CD14-positive monocyte (primary cell): ENCODE measurements around the gene CDK16. TPM values are rescaled to one million over a fixed set of nuclear protein-coding genes. Genes with fewer than 3 reads are reported as not detected.
A peak's percentile ranks its signal among the peaks of the same experiment; 100 is the strongest.

Experiments used
- DNase-seq, 3 donors: peaks; one replicate each; pipeline ENCODE4 v3.0.0-alpha.2; 2011 to 2022
- H2AFZ ChIP-seq: 2 replicates; pipeline ENCODE4 v1.6.0; 2012; ENCODE audit warnings: mild to moderate bottlenecking, low read depth, low read length, inconsistent platforms; ENCODE audit not compliant: insufficient read depth, poor library complexity, severe bottlenecking
- H3K27ac ChIP-seq, 2 donors: 1 replicate in 1 of 2; 2 replicates in 1 of 2; pipeline ENCODE4 v1.5.1; 2012 to 2013; ENCODE audit warnings: low read length in 2 of 2, control low read depth in 1 of 2, inconsistent platforms in 1 of 2, low read depth in 1 of 2, mild to moderate bottlenecking in 1 of 2
- H3K27me3 ChIP-seq, 2 donors: one replicate each; pipeline versions ENCODE4 v1.6.0 to v1.6.1; 2011 to 2013; ENCODE audit warnings: low read length in 2 of 2; ENCODE audit not compliant: control insufficient read depth in 2 of 2, insufficient read depth in 2 of 2
- H3K36me3 ChIP-seq, 2 donors: replicated peaks in 1 of 2; 1 replicate in 1 of 2; 2 replicates in 1 of 2; pipeline versions ENCODE4 v1.5.1 to v1.6.1; 2012 to 2013; ENCODE audit warnings: low read length in 2 of 2, control low read depth in 1 of 2, inconsistent platforms in 1 of 2, mild to moderate bottlenecking in 1 of 2; ENCODE audit not compliant: insufficient read depth in 2 of 2, control insufficient read depth in 1 of 2
- H3K4me1 ChIP-seq, 2 donors: 1 replicate in 1 of 2; 2 replicates in 1 of 2; pipeline versions ENCODE4 v1.5.1 to v1.6.1; 2012 to 2013; ENCODE audit warnings: low read length in 2 of 2, control low read depth in 1 of 2, inconsistent platforms in 1 of 2, mild to moderate bottlenecking in 1 of 2, moderate library complexity in 1 of 2; ENCODE audit not compliant: insufficient read depth in 2 of 2, control insufficient read depth in 1 of 2
- H3K4me2 ChIP-seq: replicated peaks from 2 replicates; pipeline ENCODE3; 2012; ENCODE audit warnings: low read length, moderate library complexity, mild to moderate bottlenecking; ENCODE audit not compliant: poor library complexity, severe bottlenecking; ENCODE audit errors: extremely low read depth
- H3K4me3 ChIP-seq, 3 experiments: fragments of 200-600 bp in 1 of 3; sonication (generic) in 1 of 3; replicated peaks in 1 of 3; 1 replicate in 2 of 3; 2 replicates in 1 of 3; pipeline ENCODE4 v1.5.1; 2011 to 2013; ENCODE audit warnings: low read length in 3 of 3, mild to moderate bottlenecking in 3 of 3, control low read depth in 2 of 3, low read depth in 2 of 3, inconsistent platforms in 1 of 3, moderate library complexity in 1 of 3
- H3K79me2 ChIP-seq: 2 replicates; pipeline ENCODE4 v1.6.0; 2012; ENCODE audit warnings: mild to moderate bottlenecking, control low read depth, inconsistent platforms, low read length, moderate library complexity; ENCODE audit not compliant: insufficient read depth
- H3K9ac ChIP-seq: 2 replicates; pipeline ENCODE4 v1.6.0; 2017; ENCODE audit warnings: low read length, mild to moderate bottlenecking; ENCODE audit not compliant: insufficient read depth, poor library complexity, severe bottlenecking
- H3K9me3 ChIP-seq, 2 donors: replicated peaks in 1 of 2; 1 replicate in 1 of 2; 2 replicates in 1 of 2; pipeline versions ENCODE4 v1.5.1 to v1.6.1; 2012 to 2013; ENCODE audit warnings: low read length in 2 of 2, control low read depth in 1 of 2; ENCODE audit not compliant: control insufficient read depth in 1 of 2, insufficient read depth in 1 of 2
- H4K20me1 ChIP-seq: 2 replicates; pipeline ENCODE4 v1.6.0; 2012; ENCODE audit warnings: mild to moderate bottlenecking, low read length, control low read depth, moderate library complexity; ENCODE audit not compliant: insufficient read depth
- H3K27ac Mint-ChIP-seq, 7 donors: one replicate each; pipeline ENCODE4 v1.8.0; 2020; ENCODE audit warnings: mild to moderate bottlenecking in 7 of 7, mixed read lengths in 7 of 7, moderate library complexity in 6 of 7, inconsistent platforms in 2 of 7
- H3K27me3 Mint-ChIP-seq, 3 donors: one replicate each; pipeline ENCODE4 v1.8.0; 2021 to 2022; ENCODE audit warnings: low read depth in 3 of 3, mild to moderate bottlenecking in 3 of 3, mixed read lengths in 3 of 3, moderate library complexity in 3 of 3, inconsistent platforms in 1 of 3
- H3K36me3 Mint-ChIP-seq, 2 donors: one replicate each; pipeline ENCODE4 v1.8.0; 2020; ENCODE audit warnings: mixed read lengths in 2 of 2, inconsistent platforms in 1 of 2, mild to moderate bottlenecking in 1 of 2
- H3K4me1 Mint-ChIP-seq: one replicate; pipeline ENCODE4 v1.8.0; 2020; ENCODE audit warnings: mild to moderate bottlenecking, mixed read lengths
- H3K4me3 Mint-ChIP-seq, 2 donors: one replicate each; pipeline ENCODE4 v1.8.0; 2020; ENCODE audit warnings: mild to moderate bottlenecking in 2 of 2, mixed read lengths in 2 of 2, moderate library complexity in 1 of 2
- H3K9me3 Mint-ChIP-seq, 7 donors: one replicate each; pipeline ENCODE4 v1.8.0; 2020 to 2022; ENCODE audit warnings: mixed read lengths in 7 of 7, mild to moderate bottlenecking in 6 of 7, moderate library complexity in 6 of 7, inconsistent platforms in 2 of 7
- WGBS: methylation state at CpG from one replicate; pipeline ENCODE4 v1.1.5; 2013; ENCODE audit warnings: missing lambda C conversion rate; ENCODE audit not compliant: insufficient coverage; 5-methylcytosine and 5-hydroxymethylcytosine counted together
- intact Hi-C, 2 donors: fragments of 100-400 bp; cut with micrococcal nuclease; formaldehyde crosslinking; loops; one replicate each; pipeline versions ENCODE4 v1.15.0 to v1.15.1; 2023
- polyA plus RNA-seq, 3 donors: library from polyadenylated mRNA; depleted of rRNA in 1 of 3; unstranded in 2 of 3; stranded (reverse) in 1 of 3; fragments of 300-500 nt in 2 of 3; fragments of >200 nt in 1 of 3; fragmentation: Illumina TruSeq in 2 of 3; gene quantifications; 1 replicate in 2 of 3; 2 replicates in 1 of 3; pipeline ENCODE4 v1.2.3, GENCODE V29; 2012 to 2021
- TF ChIP-seq, protein P1 (sequence below): fragments of 200-600 bp; IDR thresholded peaks from one replicate; pipeline ENCODE4 v1.8.0; 2022; ENCODE audit warnings: antibody characterized with exemption, mild to moderate bottlenecking

Gene CDK16
- polyA plus RNA-seq, 3 donors, result 7.3 to 97.4 (median 14.1) TPM

DNA sequence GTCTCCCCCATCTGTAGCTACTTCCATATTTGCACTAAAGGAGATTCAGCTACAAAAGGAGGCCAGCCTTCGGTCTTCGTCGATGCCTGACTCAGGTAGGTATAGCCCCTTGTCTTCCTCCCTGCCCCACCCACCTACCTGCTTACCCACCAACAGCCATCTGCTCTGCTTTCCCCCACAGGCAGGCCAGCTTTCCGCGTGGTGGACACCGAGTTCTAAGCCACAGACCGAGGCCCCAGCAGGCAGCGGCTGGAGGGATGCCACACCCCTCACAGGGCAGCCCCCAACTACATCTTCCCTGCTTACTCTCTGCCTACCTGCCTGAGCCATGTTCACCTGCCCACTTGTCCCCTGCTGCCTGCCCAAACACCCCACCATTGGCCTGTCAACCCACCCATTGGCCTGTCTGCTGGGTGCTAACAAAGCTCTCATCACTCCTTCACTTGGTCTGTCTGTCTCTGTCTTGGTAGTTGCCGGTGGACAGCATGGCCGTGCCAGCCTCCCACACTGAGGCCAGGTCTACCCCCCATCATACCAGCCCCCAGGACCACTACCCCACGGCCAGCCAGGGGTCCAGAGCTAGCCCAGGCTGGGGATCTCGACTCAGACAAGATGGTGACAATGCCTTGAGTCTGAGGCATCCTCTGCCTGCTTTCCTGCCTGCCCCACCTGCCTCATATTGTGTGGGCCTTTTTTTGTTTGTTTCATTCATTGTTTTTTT lies 10.2 kb downstream of the CDK16 start:
- Histone ChIP-seq H3K27me3 (peaks cover 0 to 7% of the 10 kb centered on the region in 2 donors), H3K4me1 (peaks cover 8 to 9% of the 10 kb centered on the region in 2 donors), H3K9me3 (no peaks in the 10 kb centered on the region), H3K4me3 (no peak overlapping the region), H3K4me2 (no peak overlapping the region), H3K79me2 (peaks cover under 1% of the 10 kb centered on the region), H3K27ac (no peak overlapping the region), H3K9ac (no peak overlapping the region), H2AFZ (no peak overlapping the region), H4K20me1 (peaks cover 11% of the 10 kb centered on the region), H3K36me3 (peaks cover 38 to 52% of the 10 kb centered on the region in 2 donors)
- no peak for DNase-seq
- Mint-ChIP-seq H3K27me3 (peaks cover 0 to 57% (median 0%) of the 10 kb centered on the region in 3 donors), H3K36me3 (peaks cover 43 to 70% of the 10 kb centered on the region in 2 donors), H3K4me1 (peaks cover 1% of the 10 kb centered on the region), H3K27ac (peak overlapping the region in 4 of 7 donors; percentile 37 to 81 (median 66)), H3K9me3 (peaks cover 0 to 13% (median 3%) of the 10 kb centered on the region in 7 donors), H3K4me3 (no peak overlapping the region)
- intact Hi-C loops, result no loop called here
- WGBS, result 100% methylated on average over 2 of the region's 12 CpGs
- TF ChIP-seq, protein P1, sequence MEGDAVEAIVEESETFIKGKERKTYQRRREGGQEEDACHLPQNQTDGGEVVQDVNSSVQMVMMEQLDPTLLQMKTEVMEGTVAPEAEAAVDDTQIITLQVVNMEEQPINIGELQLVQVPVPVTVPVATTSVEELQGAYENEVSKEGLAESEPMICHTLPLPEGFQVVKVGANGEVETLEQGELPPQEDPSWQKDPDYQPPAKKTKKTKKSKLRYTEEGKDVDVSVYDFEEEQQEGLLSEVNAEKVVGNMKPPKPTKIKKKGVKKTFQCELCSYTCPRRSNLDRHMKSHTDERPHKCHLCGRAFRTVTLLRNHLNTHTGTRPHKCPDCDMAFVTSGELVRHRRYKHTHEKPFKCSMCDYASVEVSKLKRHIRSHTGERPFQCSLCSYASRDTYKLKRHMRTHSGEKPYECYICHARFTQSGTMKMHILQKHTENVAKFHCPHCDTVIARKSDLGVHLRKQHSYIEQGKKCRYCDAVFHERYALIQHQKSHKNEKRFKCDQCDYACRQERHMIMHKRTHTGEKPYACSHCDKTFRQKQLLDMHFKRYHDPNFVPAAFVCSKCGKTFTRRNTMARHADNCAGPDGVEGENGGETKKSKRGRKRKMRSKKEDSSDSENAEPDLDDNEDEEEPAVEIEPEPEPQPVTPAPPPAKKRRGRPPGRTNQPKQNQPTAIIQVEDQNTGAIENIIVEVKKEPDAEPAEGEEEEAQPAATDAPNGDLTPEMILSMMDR, result no peak

DNA sequence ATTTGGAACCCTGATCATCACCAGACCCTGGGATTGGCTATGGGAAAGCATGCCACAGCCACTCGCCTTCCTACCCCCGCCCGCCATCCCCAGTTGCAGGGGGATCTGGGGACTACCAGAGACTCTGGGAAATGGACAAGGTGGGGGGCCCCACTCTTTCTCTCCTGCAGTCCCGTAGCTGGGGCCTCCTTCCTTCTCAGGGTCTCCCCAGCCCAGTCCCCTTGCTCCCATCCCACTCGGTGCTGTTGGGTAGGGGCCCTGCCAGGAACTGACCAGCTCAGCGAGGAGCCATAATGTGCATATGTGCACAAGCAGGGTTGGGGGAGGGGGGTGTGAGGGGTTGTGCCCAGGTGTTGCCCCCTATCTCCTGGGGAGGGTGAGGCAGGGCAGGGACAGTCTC lies 10.9 kb downstream of the CDK16 start:
- peaks cover 1% of the 10 kb centered on the region for H3K4me1 Mint-ChIP-seq
- H4K20me1 ChIP-seq, result peaks cover 5% of the 10 kb centered on the region
- H3K9me3 ChIP-seq, result no peaks in the 10 kb centered on the region
- H3K27ac ChIP-seq, result no peak overlapping the region
- H3K9ac ChIP-seq, result no peak overlapping the region
- H3K4me2 ChIP-seq, result no peak overlapping the region
- peaks cover 8 to 14% of the 10 kb centered on the region in 2 donors for H3K4me1 ChIP-seq
- peaks cover 36 to 63% of the 10 kb centered on the region in 2 donors for H3K36me3 Mint-ChIP-seq
- H3K4me3 Mint-ChIP-seq, result no peak overlapping the region
- intact Hi-C loops, result no loop called here
- H3K27ac Mint-ChIP-seq, result no peak overlapping the region
- no peak for DNase-seq
- H3K27me3 ChIP-seq, result peaks cover 0 to 7% of the 10 kb centered on the region in 2 donors
- peaks cover 31 to 45% of the 10 kb centered on the region in 2 donors for H3K36me3 ChIP-seq
- H3K4me3 ChIP-seq, result no peak overlapping the region
- peaks cover 8% of the 10 kb centered on the region for H3K79me2 ChIP-seq
- H3K9me3 Mint-ChIP-seq, result peaks cover 0 to 14% (median 3%) of the 10 kb centered on the region in 7 donors
- TF ChIP-seq, protein P1, result no peak
- no peak overlapping the region for H2AFZ ChIP-seq
- WGBS, result no CpG with 5 or more reads among the region's 6 CpGs
- peaks cover 0 to 61% (median 0%) of the 10 kb centered on the region in 3 donors for H3K27me3 Mint-ChIP-seq
